ENCODE measurements around the gene HMGCS1.

GRCh38 chr5:43256261-43256966 is 56.8 kb downstream of the HMGCS1 start:
- TF ChIP-seq CTCF (IDR thresholded peaks at IDR 0.05), result no peak
- no peak for TF ChIP-seq POLR2A (IDR thresholded peaks at IDR 0.05)
